Ovary (tissue), 9 donors: Measurements from ENCODE around the gene GRID1. TPM values are rescaled to one million over a fixed set of nuclear protein-coding genes. Genes with fewer than 3 reads are reported as not detected.
A peak's percentile ranks its signal among the peaks of the same experiment; 100 is the strongest.
"Not testable (repeated sequence)": the region's sequence is repeated elsewhere in the genome, so short reads cannot be mapped to it uniquely, and the experiment has no call there.

Experiments used
- DNase-seq, 5 donors: peaks; one replicate each; pipeline ENCODE4 v3.0.0-alpha.2; 2019 to 2020
- H3K27ac ChIP-seq, 2 donors: fragments of 200-600 bp; one replicate each; pipeline versions ENCODE4 v1.5.1 to v1.8.0; 2019 to 2022
- H3K27me3 ChIP-seq: fragments of 200-600 bp; one replicate; pipeline ENCODE4 v1.8.0; 2022
- H3K36me3 ChIP-seq: fragments of 200-600 bp; sonication (generic); one replicate; pipeline ENCODE4 v1.5.1; 2019
- H3K4me1 ChIP-seq: one replicate; pipeline ENCODE4 v1.8.1; 2013; ENCODE audit warnings: mild to moderate bottlenecking, moderate library complexity; ENCODE audit not compliant: insufficient read depth
- H3K4me3 ChIP-seq: fragments of 200-600 bp; sonication (generic); one replicate; pipeline ENCODE4 v1.5.1; 2017
- H3K9me3 ChIP-seq, 2 donors: fragments of 200-600 bp in 1 of 2; sonication (generic) in 1 of 2; one replicate each; pipeline versions ENCODE4 v1.5.1 to v1.8.1; 2013 to 2019; ENCODE audit warnings: mild to moderate bottlenecking in 1 of 2, moderate library complexity in 1 of 2
- EP300 ChIP-seq: sonication (generic); formaldehyde crosslinking; IDR thresholded peaks from one replicate; pipeline ENCODE4 v1.6.1; 2017; ENCODE audit warnings: antibody characterized with exemption
- POLR2A ChIP-seq: fragments of 450-650 bp; IDR thresholded peaks from one replicate; pipeline ENCODE4 v1.6.1; 2017; ENCODE audit warnings: antibody characterized with exemption, mild to moderate bottlenecking, moderate library complexity
- WGBS, 3 donors: extraction: QIAGEN DNeasy Blood & Tissue Kit in 1 of 3; methylation state at CpG; one replicate each; pipeline versions ENCODE4 v1.1.5 to v1.1.7; 2013 to 2017; 5-methylcytosine and 5-hydroxymethylcytosine counted together
- intact Hi-C, 4 donors: fragments of 100-400 bp; cut with DNase I; formaldehyde crosslinking; loops; one replicate each; pipeline versions ENCODE4 v1.11.0 to v1.15.1; 2022 to 2023
- polyA plus RNA-seq, 2 donors: library from polyadenylated mRNA; stranded (reverse); fragments of 200-250 nt in 1 of 2; fragments of 350-450 nt in 1 of 2; fragmentation: Illumina TruSeq in 1 of 2; extraction: RNeasy Lipid Tissue Mini Kit (QIAGEN cat#74804) in 1 of 2; gene quantifications; one replicate each; pipeline ENCODE4 v1.2.3, GENCODE V29; 2013 to 2014
- total RNA-seq, 7 donors: library from RNA; depleted of rRNA in 2 of 7; stranded (reverse); fragments of >200 nt in 2 of 7; fragmentation: NEBNext Ultra II Directional in 3 of 7; extraction: Animal tissue kit (Norgen Biotek cat#: 25700) in 3 of 7; gene quantifications; one replicate each; pipeline versions ENCODE4 v1.1.0 to v1.2.4, GENCODE V29; 2016 to 2023
- TF ChIP-seq, protein P1 (sequence below), 3 donors: fragments of 450-650 bp in 2 of 3; fragments of 200-600 bp in 1 of 3; IDR thresholded peaks; one replicate each; pipeline versions ENCODE4 v1.5.1 to v1.8.0; 2016 to 2022; ENCODE audit warnings: antibody characterized with exemption in 3 of 3, mild to moderate bottlenecking in 1 of 3
- donor health status: DM: no; HTN: no; CAD: no; lungs with moderate emphysema.
- donor health status: DM: no; HTN: no; CAD: no.
- donor health status: Bipolar disorder and iron deficiency.
- donor health status: DM: yes; HTN: yes; CAD: no.
- donor health status: DM: no; HTN: no; CAD: no.
- donor health status: DM: yes; HTN: yes; CAD: no.

Gene GRID1
- total and polyA plus RNA-seq, 9 donors: 0.57 to 6.2 (median 1.8) TPM

DNA sequence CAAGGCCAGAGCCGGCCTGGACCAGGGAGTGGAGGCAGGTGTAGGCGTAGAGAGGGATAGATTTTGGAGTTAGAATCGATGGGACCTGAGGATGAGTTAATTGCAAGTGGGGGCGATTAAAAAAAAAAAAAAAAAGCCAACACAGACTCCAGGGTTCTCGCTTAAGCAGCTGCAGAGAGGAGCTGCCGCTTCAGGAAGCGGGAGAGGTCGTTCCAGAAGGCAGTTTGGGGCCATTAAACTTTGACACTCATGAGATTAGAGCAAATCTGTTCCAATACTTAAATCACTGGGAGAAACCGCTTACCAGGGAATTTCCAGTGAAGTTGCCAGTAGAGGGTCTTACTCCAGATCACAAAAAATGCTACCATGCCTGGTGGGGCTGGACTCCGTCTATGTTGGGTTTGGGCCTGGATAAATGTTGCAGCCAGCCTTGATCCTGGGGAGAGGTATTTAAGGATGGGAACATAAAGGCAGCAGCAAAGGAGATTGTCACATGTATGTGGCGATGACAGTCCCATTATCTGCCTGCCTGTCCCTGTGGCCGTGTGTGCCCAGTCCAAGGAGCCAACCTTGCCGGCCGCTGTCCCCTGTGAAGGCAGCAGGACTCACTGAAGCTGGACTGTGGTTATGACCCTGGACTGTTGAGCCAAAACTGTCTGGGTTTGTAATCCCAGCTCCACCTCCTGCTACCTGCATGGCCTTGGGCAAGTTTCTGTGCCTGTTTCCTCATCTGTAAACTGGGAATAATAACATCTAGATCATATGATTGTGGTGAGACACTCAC is 23.9 kb upstream of the GRID1 start:
- H3K27ac ChIP-seq: no peak overlapping the region
- no peaks in the 10 kb centered on the region for H3K4me1 ChIP-seq
- no peaks in the 10 kb centered on the region for H3K27me3 ChIP-seq
- no peaks in the 10 kb centered on the region for H3K36me3 ChIP-seq
- TF ChIP-seq EP300: no peak
- TF ChIP-seq, protein P1, sequence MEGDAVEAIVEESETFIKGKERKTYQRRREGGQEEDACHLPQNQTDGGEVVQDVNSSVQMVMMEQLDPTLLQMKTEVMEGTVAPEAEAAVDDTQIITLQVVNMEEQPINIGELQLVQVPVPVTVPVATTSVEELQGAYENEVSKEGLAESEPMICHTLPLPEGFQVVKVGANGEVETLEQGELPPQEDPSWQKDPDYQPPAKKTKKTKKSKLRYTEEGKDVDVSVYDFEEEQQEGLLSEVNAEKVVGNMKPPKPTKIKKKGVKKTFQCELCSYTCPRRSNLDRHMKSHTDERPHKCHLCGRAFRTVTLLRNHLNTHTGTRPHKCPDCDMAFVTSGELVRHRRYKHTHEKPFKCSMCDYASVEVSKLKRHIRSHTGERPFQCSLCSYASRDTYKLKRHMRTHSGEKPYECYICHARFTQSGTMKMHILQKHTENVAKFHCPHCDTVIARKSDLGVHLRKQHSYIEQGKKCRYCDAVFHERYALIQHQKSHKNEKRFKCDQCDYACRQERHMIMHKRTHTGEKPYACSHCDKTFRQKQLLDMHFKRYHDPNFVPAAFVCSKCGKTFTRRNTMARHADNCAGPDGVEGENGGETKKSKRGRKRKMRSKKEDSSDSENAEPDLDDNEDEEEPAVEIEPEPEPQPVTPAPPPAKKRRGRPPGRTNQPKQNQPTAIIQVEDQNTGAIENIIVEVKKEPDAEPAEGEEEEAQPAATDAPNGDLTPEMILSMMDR (IDR thresholded peaks at IDR 0.05): no peak
- TF ChIP-seq POLR2A: no peak
- H3K9me3 ChIP-seq: no peaks in the 10 kb centered on the region
- intact Hi-C loops: loop anchor here in 1 of 4 donors (10.0 kb wide), 1 partner anchor 194 kb away; no protein-coding TSS in a partner anchor
- DNase-seq: no peak
- H3K4me3 ChIP-seq: no peak overlapping the region
- WGBS, 3 donors: 85 to 89% (median 89%) methylated on average over 14 of the region's 14 CpGs

DNA sequence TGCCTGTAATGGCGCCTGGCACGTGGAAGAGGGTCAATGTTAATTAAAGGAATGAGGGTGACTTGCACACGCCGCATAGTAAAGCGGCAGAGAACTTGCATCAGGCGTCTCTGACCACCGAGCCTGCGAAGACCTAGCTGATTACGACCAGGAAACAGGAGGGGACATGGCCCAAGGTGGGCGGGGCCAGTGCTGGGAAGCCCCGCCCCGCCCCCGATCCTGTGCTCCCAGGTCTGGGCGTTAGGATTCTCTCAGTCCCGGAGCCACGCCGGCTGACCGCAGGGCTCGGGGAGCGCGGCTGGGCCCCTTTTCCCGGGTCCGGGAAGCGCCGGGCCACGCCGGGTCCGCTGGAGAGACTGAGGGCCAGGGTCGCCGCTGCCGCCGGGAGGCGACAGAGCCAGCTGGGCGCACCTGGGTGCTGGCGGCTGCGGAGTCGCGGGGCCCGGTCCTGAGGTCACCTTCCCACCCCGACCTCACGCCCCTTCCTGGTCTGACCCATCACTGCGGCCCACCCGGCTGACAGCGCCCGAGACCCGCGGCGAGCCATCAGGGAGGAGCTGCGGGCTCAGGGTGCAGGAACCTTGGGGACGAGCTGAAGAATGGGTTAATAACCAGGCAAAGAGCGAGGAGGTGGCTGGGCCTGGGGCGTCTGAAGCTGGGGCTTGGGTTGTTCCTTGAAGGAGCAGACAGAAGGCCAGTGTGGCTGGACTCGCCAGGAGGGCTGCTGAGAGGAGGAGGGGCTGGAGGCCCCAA is 23.0 kb upstream of the GRID1 start:
- DNase-seq: peak in 1 of 5 donors; percentile 26
- Histone ChIP-seq H3K4me3 (peak overlapping the region; percentile 7), H3K4me1 (no peaks in the 10 kb centered on the region), H3K27me3 (no peaks in the 10 kb centered on the region), H3K27ac (no peak overlapping the region), H3K36me3 (no peaks in the 10 kb centered on the region), H3K9me3 (no peaks in the 10 kb centered on the region)
- intact Hi-C loops: loop anchor here in 1 of 4 donors (10.0 kb wide), 1 partner anchor 195 kb away; no protein-coding TSS in a partner anchor
- WGBS, 3 donors: 9 to 15% (median 11%) methylated on average over 45 to 53 of the region's 53 CpGs
- TF ChIP-seq POLR2A (no peak), EP300 (no peak)
- TF ChIP-seq, protein P1 (IDR thresholded peaks at IDR 0.05): no peak

DNA sequence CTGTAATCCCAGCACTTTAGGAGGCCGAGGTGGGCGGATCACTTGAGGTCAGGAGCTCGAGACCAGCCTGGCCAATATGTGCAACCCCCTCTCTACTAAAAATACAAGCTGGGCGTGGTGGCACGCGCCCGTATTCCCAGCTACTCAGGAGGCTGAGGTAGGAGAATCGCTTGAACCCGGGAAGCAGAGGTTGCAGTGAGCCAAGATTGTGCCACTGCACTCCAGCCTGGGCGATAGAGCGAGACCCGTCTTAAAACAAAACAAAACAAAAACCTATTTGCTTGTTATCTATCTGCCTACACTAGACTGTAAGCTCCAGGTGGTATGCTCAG is 22.5 kb upstream of the GRID1 start:
- H3K36me3 ChIP-seq, H3K27me3 ChIP-seq, DNase-seq, H3K9me3 ChIP-seq, H3K4me3 ChIP-seq, intact Hi-C loops, H3K4me1 ChIP-seq, H3K27ac ChIP-seq: not testable (repeated sequence)
- WGBS, 3 donors: 35 to 44% (median 39%) methylated on average over 12 of the region's 12 CpGs

DNA sequence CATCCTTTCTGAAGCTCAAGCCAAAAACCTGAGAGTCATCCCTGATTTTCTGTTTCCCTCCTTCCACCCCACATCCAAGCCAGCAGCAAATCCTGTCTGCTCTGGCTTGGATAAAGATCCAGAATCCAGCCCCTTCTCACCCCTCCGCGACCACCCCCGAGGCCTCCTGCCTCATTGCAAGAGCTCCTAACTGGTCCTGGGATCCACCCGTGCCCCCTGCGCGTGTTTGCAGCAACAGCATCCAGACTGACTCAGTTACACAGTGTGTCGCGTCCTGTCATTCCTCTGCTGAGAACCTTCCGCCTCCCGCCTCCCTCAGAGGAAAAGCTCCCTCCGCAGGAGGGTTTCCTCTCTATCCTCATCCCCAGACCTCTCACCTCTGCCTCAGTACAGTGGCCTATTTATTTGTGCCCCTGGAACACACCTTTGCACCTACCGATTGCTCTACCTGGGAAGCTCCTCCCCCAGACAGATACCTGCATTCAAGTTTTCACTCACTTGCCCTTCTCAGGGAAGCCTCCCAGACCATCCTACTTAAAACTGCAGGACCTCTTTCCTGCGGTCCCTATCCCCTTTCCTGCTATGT is 21.6 kb upstream of the GRID1 start:
- H3K36me3 ChIP-seq: no peaks in the 10 kb centered on the region
- WGBS, 3 donors: 46 to 53% (median 52%) methylated on average over 13 of the region's 13 CpGs
- TF ChIP-seq, protein P1 (IDR thresholded peaks at IDR 0.05): no peak
- TF ChIP-seq EP300 (no peak), POLR2A (no peak)
- no peaks in the 10 kb centered on the region for H3K27me3 ChIP-seq
- H3K4me1 ChIP-seq: no peaks in the 10 kb centered on the region
- no peaks in the 10 kb centered on the region for H3K9me3 ChIP-seq
- intact Hi-C loops: no loop called here
- no peak for DNase-seq
- H3K27ac ChIP-seq: no peak overlapping the region
- no peak overlapping the region for H3K4me3 ChIP-seq
